ENCODE measurements around the gene LCN6. TPM values are rescaled to one million over a fixed set of nuclear protein-coding genes. Genes with fewer than 3 reads are reported as not detected.

The LCN6 gene
- total and polyA plus RNA-seq, 2 of the 13 experiments (the other 11 are each of a cell fraction or from before 2014, with no cell fraction given) = not detected

DNA sequence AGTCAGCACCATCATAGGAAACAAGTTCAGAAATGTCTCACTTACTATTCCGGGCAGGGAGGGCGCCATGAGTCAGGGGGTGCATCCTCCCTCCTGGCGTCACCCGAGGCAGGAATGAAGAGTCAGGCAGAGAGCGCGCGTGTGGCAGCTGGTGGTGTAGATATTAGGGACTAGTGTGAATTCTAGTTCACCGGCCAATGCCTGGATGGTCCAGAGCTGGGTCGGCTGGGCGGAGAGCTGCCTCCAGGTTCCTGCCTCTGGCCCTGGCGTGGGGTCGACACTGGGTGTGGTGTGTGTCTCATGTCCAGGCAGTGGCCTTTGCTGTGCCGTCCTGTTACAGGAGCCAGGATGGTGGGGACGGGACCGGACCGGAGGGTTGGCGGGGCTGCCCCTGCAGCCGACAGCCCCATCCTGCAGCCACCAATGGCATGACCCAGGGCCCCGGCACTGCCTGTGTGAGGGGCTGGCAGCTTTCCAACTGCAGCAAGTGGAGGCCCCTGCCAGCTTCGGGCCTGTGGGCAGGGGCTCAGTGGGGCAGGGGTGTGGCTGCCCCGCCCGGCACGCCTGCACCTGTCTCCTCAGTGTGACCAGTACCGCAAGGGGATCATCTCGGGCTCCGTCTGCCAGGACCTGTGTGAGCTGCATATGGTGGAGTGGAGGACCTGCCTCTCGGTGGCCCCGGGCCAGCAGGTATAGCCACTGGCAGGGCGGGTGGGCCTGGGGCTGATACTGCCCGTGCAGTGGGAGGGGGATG lies 26.8 kb downstream of the LCN6 start (continued):
- TF ChIP-seq, protein P1, sequence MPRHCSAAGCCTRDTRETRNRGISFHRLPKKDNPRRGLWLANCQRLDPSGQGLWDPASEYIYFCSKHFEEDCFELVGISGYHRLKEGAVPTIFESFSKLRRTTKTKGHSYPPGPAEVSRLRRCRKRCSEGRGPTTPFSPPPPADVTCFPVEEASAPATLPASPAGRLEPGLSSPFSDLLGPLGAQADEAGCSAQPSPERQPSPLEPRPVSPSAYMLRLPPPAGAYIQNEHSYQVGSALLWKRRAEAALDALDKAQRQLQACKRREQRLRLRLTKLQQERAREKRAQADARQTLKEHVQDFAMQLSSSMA (CRISPR knock-in tag; IDR thresholded peaks at IDR 0.05) = no peak
- TF ChIP-seq TAF15 (IDR thresholded peaks at IDR 0.05; ENCODE audit: low read depth, low read length, poor library complexity, severe bottlenecking) = peak; percentile 34
- TF ChIP-seq, protein P2, sequence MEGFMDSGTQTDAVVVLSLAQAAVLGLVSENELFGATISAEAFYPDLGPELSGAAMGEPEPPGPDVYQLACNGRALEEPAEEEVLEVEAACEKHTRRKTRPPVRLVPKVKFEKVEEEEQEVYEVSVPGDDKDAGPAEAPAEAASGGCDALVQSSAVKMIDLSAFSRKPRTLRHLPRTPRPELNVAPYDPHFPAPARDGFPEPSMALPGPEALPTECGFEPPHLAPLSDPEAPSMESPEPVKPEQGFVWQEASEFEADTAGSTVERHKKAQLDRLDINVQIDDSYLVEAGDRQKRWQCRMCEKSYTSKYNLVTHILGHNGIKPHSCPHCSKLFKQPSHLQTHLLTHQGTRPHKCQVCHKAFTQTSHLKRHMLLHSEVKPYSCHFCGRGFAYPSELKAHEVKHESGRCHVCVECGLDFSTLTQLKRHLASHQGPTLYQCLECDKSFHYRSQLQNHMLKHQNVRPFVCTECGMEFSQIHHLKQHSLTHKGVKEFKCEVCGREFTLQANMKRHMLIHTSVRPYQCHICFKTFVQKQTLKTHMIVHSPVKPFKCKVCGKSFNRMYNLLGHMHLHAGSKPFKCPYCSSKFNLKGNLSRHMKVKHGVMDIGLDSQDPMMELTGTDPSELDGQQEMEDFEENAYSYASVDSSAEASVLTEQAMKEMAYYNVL (CRISPR knock-in tag; IDR thresholded peaks at IDR 0.05; ENCODE audit: borderline replicate concordance) = no peak
- TF ChIP-seq RBM22 (optimal IDR thresholded peaks at IDR 0.05; ENCODE audit: low read length) = peak; percentile 2
- TF ChIP-seq AKAP8 (CRISPR knock-in tag; IDR thresholded peaks at IDR 0.05) = peak; percentile 89; the same call in 1 of the 2 replicates
- TF ChIP-seq ZNF234 (CRISPR knock-in tag; conservative IDR thresholded peaks at IDR 0.05) = no peak
- no peak for TF ChIP-seq ZFY (CRISPR knock-in tag; IDR thresholded peaks at IDR 0.05)
- TF ChIP-seq NPAS2 (CRISPR knock-in tag; IDR thresholded peaks at IDR 0.05; ENCODE audit: borderline replicate concordance) = no peak
- TF ChIP-seq MTF2 (CRISPR knock-in tag; IDR thresholded peaks at IDR 0.05; ENCODE audit: borderline replicate concordance) = no peak
- TF ChIP-seq KLF12 (CRISPR knock-in tag; IDR thresholded peaks at IDR 0.05; ENCODE audit: borderline replicate concordance) = no peak
- TF ChIP-seq POLR2G (IDR thresholded peaks at IDR 0.05; ENCODE audit: low read depth, low read length) = peak; percentile 55; the same call in 1 of the 2 replicates
- TF ChIP-seq RBFOX2 (IDR thresholded peaks at IDR 0.05; ENCODE audit: low read depth, low read length) = peak; percentile 70
- no peak for TF ChIP-seq SYNCRIP (IDR thresholded peaks at IDR 0.05; ENCODE audit: insufficient read depth, low read depth, low read length)
- peak; percentile 77 for TF ChIP-seq AGO1 (IDR thresholded peaks at IDR 0.05; ENCODE audit: low read depth, low read length, poor library complexity, severe bottlenecking)
- TF ChIP-seq, protein P3, sequence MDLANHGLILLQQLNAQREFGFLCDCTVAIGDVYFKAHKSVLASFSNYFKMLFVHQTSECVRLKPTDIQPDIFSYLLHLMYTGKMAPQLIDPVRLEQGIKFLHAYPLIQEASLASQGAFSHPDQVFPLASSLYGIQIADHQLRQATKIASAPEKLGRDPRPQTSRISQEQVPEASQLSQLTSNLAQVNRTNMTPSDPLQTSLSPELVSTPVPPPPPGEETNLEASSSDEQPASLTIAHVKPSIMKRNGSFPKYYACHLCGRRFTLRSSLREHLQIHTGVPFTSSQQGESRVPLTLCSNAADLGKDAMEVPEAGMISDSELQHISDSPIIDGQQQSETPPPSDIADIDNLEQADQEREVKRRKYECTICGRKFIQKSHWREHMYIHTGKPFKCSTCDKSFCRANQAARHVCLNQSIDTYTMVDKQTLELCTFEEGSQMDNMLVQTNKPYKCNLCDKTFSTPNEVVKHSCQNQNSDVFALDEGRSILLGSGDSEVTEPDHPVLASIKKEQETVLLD (CRISPR knock-in tag; IDR thresholded peaks at IDR 0.05; ENCODE audit: low read depth) = no peak
- no peak for TF ChIP-seq SATB2 (CRISPR knock-in tag; IDR thresholded peaks at IDR 0.05)
- no peak for TF ChIP-seq ZKSCAN8 (CRISPR knock-in tag; IDR thresholded peaks at IDR 0.05; ENCODE audit: borderline replicate concordance)
- no peak for TF ChIP-seq ZNF746 (CRISPR knock-in tag; IDR thresholded peaks at IDR 0.05)
- no peak for TF ChIP-seq ATRX (CRISPR knock-in tag; IDR thresholded peaks at IDR 0.05; ENCODE audit: borderline replicate concordance)
- no peak for TF ChIP-seq TBL1XR1 (IDR thresholded peaks at IDR 0.05; ENCODE audit: borderline replicate concordance, low read length, partially characterized antibody)
- TF ChIP-seq, protein P4, sequence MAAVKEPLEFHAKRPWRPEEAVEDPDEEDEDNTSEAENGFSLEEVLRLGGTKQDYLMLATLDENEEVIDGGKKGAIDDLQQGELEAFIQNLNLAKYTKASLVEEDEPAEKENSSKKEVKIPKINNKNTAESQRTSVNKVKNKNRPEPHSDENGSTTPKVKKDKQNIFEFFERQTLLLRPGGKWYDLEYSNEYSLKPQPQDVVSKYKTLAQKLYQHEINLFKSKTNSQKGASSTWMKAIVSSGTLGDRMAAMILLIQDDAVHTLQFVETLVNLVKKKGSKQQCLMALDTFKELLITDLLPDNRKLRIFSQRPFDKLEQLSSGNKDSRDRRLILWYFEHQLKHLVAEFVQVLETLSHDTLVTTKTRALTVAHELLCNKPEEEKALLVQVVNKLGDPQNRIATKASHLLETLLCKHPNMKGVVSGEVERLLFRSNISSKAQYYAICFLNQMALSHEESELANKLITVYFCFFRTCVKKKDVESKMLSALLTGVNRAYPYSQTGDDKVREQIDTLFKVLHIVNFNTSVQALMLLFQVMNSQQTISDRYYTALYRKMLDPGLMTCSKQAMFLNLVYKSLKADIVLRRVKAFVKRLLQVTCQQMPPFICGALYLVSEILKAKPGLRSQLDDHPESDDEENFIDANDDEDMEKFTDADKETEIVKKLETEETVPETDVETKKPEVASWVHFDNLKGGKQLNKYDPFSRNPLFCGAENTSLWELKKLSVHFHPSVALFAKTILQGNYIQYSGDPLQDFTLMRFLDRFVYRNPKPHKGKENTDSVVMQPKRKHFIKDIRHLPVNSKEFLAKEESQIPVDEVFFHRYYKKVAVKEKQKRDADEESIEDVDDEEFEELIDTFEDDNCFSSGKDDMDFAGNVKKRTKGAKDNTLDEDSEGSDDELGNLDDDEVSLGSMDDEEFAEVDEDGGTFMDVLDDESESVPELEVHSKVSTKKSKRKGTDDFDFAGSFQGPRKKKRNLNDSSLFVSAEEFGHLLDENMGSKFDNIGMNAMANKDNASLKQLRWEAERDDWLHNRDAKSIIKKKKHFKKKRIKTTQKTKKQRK (IDR thresholded peaks at IDR 0.05; ENCODE audit: low read length) = no peak
- TF ChIP-seq ZNF30 (CRISPR knock-in tag; IDR thresholded peaks at IDR 0.05) = no peak
